IPS-18c (cell line): Measurements from ENCODE around the gene ALAD.
"Not testable (repeated sequence)": the region's sequence is repeated elsewhere in the genome, so short reads cannot be mapped to it uniquely, and the experiment has no call there.

Experiments
- H3K4me3 ChIP-seq: 2 replicates; pipeline ENCODE4 v1.7.0; 2013; ENCODE audit warnings: low read depth, mild to moderate bottlenecking, low read length, moderate library complexity; ENCODE audit not compliant: insufficient read depth
- H3K9me3 ChIP-seq: one replicate; pipeline ENCODE4 v1.6.1; 2013; ENCODE audit warnings: mild to moderate bottlenecking, low read length, moderate library complexity; ENCODE audit not compliant: control insufficient read depth, insufficient read depth

Gene ALAD

DNA sequence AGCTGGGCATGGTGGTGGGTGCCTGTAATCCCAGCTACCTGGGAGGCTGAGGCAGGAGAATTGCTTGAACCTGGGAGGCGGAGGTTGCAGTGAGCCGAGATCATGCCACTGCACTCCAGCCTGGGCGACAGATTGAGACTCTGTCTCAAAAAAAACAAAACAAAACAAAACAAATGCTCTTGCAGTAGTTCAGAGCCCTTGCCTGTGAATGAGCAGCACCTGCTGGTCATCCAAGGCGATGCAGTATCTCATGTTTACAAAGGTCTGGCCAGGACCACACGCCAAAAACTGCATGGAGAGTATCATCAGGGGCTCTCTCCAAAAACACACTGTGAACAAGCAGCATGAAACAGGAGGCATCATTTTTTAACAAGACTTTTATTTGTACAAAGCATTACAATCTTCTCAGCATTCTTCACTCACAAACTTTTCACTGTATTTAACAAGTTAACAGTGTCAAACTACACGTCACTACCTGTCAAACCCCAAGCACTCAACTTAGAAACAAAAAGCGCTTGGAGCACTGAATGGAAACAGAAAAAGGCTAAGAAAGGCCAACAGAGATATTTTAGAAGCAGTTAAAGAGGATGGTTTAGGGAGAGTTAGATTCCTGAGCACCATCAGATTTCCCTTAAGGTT lies 5.9 kb upstream of the ALAD start:
- not testable (repeated sequence) for H3K4me3 ChIP-seq

DNA sequence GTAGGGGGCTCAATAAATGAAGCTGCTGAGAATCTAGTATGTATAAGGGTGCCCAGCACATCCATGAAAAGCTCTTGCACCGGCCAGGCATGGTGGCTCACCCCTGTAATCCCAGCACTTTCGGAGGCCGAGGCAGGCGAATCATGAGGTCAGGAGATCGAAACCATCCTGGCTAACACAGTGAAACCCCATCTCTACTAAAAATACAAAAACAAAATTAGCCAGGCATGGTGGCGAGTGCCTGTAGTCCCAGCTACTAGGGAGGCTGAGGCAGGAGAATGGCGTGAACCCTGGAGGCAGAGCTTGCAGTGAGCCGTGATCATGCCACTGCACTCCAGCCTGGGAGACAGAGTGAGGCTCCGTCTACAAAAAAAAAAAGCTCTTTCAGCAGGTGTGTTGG lies 5.3 kb upstream of the ALAD start:
- H3K4me3 ChIP-seq = not testable (repeated sequence)

More for the DNA sequence above, 5.9 kb upstream of the ALAD start:
- not testable (repeated sequence) for H3K9me3 ChIP-seq

GRCh38 chr9:113403646-113404045 lies 2.6 kb upstream of the ALAD start:
- H3K4me3 ChIP-seq = no peak overlapping the region
- H3K9me3 ChIP-seq = no peaks in the 10 kb centered on the region

More for the DNA sequence above, 5.3 kb upstream of the ALAD start:
- H3K9me3 ChIP-seq = not testable (repeated sequence)

- Histone ChIP-seq H3K9me3 (no peaks in the 10 kb centered on the region), H3K4me3 (no peak overlapping the region)
Measured at GRCh38 chr9:113399646-113400200, 1.4 kb downstream of the ALAD start.

GRCh38 chr9:113398796-113399195 lies 2.3 kb downstream of the ALAD start:
- Histone ChIP-seq H3K9me3 (no peaks in the 10 kb centered on the region), H3K4me3 (no peak overlapping the region)

DNA sequence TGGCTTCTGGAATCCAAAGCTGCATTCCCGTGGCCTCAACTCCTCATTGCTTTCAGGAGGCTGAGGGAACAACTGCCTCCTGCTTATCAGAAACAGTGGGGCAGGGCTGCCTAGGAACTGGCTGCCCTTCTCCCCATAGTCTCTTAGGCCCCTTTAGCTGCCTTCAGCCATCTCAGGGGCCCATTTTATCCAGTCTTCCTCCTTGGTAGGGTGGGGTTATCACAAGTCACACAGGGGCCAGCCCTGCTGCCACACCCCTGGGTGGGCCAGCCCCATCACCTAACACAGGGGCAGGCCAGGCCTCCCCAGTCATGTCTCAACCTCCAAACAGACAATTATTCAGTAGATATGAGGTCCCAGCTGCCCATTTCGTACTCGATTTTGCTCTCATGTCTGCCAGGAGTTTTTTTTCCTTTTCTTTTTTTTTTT lies 3.9 kb downstream of the ALAD start:
- H3K4me3 ChIP-seq = no peak overlapping the region
- H3K9me3 ChIP-seq = no peaks in the 10 kb centered on the region

DNA sequence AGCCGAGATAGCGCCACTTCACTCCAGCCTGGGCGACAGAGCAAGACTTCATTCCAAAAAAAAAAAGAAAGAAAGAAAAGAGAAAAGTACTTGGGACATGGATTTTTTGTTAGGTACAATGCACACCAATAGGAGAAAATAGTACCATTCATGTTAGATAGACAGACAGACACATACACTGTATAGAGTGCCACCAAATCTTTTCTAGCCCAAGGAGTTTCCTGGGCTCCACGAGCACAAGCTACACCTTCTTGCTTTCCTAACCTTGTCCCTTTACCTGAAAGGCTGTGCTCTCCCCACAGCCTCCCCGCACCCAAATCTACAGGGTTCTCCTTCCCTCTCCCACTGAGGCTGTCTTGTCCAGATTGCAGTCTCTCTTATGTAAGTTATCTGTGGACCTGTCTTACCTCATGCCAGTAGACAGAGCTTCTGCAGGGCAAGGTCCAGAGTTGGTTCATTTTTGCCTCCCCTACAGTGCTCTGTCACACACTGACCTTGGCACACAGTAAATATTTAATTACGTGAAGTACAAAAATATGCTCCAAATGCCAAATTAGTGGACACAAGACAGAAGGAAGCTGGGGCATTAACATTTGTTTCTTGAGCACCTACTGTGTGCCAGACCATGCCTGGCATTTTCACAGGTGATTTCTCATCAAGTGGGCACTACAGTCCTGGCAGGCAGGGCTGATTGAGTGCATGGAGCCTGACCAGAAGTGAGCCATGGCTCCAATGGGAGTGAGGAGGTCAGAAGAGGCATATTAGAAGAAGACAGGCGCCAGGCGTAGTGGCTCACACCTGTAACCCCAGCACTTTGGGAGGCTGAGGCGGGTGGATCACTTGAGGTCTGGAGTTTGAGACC lies 5.9 kb downstream of the ALAD start:
- Histone ChIP-seq H3K4me3 (no peak overlapping the region), H3K9me3 (no peaks in the 10 kb centered on the region)

DNA sequence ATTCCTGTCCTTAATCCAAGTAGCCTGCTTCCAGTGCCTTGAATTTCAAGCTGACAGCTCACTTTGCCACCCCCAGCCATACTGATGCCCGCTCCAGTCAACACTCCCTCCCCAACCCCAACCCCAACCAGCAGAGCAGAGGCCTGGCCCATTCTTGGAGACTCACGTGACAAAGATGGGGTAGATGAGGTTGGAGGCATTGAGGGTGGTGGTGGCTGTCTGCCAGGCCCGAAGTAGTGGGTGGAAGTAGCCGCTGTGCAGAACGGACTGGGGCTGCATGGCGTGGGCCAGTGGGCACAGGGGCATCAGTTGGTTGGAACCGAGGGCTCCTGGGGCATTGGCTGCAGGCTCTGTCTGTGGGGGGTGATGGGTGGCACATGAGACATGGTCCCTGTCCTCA lies 7.8 kb downstream of the ALAD start:
- H3K9me3 ChIP-seq = no peaks in the 10 kb centered on the region
- no peak overlapping the region for H3K4me3 ChIP-seq

DNA sequence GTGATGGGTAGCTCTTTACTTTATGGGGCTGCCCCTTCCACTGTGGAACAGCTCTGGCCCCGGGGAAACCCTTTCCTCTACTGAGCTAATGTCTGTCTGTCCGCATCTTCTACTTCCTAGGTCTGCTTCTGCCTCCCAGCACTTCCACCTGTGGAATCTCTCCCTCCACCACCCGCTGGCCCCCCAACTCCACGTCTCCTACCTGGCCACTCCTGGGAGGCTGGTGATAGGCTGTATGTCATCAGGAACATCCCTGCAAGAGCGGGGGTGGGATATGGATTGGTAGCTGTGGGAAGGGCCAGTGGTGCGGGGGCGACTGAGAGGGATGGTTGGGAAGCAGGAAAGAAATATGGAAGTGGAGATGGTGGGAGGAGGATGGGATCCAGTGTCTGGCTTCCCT lies 9.2 kb downstream of the ALAD start:
- Histone ChIP-seq H3K4me3 (no peak overlapping the region), H3K9me3 (no peaks in the 10 kb centered on the region)

DNA sequence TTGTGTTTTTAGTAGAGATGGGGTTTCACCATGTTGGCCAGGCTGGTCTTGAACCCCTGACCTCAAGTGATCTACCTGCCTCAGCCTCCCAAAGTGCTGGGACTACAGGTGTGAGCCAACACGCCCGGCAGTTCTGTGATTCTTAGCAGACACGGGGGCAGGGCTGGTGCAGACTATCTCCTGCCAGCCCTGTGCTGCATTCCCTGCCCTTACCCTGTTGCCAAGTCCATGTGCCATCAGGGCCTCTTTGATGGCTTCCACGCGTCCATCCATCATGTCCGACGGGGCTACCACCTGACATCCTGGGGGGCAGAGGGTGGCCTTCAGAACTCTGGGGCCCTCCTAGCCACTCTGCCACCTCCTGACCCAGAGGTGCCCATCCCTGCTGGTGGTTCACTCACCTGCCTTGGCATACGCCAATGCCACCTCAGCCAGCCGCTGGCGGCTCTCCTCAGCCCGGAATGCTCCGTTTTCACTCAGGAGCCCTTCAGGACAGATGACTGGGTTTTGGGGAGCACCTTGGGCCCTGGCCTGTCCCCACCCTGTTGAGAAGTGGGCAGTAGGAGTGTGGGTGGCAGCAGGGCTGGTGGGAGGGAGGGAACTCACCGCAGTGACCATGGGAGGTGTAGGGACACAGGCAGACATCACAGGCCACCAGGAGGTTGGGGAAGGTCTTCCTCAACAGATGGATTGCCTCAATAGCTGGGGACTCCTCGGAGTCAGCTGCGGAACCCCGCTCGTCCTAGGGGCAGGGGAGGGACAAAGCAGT lies 10.7 kb downstream of the ALAD start:
- Histone ChIP-seq H3K9me3 (no peaks in the 10 kb centered on the region), H3K4me3 (no peak overlapping the region)

GRCh38 chr9:113389451-113389850 lies 11.6 kb downstream of the ALAD start:
- Histone ChIP-seq H3K4me3 (no peak overlapping the region), H3K9me3 (no peaks in the 10 kb centered on the region)

DNA sequence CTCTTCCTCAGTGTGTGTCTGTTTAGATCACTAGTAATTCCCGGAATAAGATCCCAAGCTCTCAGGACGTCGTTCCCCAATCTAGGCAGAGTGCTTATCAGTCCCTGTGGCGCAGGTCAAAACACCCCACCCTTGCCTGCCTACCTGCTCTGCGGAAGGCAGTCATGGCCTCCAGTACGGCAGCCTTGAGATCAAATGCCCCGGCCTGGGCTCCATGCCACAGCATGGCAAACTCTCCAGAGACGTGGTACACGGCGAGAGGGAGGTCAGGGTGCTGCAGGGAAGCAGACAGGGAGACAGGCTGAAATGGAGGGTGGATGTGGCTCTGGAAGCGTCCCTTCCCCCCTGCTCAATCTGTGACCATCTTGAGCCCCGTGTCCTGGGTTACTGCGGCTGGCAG lies 12.3 kb downstream of the ALAD start:
- H3K4me3 ChIP-seq = no peak overlapping the region
- no peaks in the 10 kb centered on the region for H3K9me3 ChIP-seq

- H3K4me3 ChIP-seq = no peak overlapping the region
- no peaks in the 10 kb centered on the region for H3K9me3 ChIP-seq
Measured at GRCh38 chr9:113387560-113388230, 13.4 kb downstream of the ALAD start.

- Histone ChIP-seq H3K4me3 (no peak overlapping the region), H3K9me3 (no peaks in the 10 kb centered on the region)
Measured at GRCh38 chr9:113386571-113387393, 14.3 kb downstream of the ALAD start.

- Histone ChIP-seq H3K9me3 (no peaks in the 10 kb centered on the region), H3K4me3 (no peak overlapping the region)
Measured at GRCh38 chr9:113381909-113382411, 19.1 kb downstream of the ALAD start.

GRCh38 chr9:113381441-113381840 lies 19.6 kb downstream of the ALAD start:
- H3K9me3 ChIP-seq, H3K4me3 ChIP-seq: not testable (repeated sequence)
